GM13976 (cell line): Measurements from ENCODE around the gene AGMO.

Source experiments
- DNase-seq: peaks from one replicate; pipeline ENCODE4 v3.0.0; 2012; ENCODE audit warnings: low spot score
- in situ Hi-C: fragments of 300-500 bp; cut with MboI; formaldehyde crosslinking; loops from one replicate; pipeline ENCODE4 v1.12.0; 2022; ENCODE audit warnings: low sequenced_read_pairs, mixed read lengths, inconsistent platforms; ENCODE audit not compliant: unreplicated experiment
- TF ChIP-seq, protein P1 (sequence below): IDR thresholded peaks from 2 replicates; pipeline ENCODE4 v1.5.1; 2012; ENCODE audit warnings: borderline replicate concordance, mild to moderate bottlenecking; ENCODE audit not compliant: insufficient read depth; ENCODE audit errors: extremely low read depth, missing control alignments, control extremely low read depth

AGMO gene

GRCh38 chr7:15471669-15471950 is 90.2 kb downstream of the AGMO start:
- TF ChIP-seq, protein P1, sequence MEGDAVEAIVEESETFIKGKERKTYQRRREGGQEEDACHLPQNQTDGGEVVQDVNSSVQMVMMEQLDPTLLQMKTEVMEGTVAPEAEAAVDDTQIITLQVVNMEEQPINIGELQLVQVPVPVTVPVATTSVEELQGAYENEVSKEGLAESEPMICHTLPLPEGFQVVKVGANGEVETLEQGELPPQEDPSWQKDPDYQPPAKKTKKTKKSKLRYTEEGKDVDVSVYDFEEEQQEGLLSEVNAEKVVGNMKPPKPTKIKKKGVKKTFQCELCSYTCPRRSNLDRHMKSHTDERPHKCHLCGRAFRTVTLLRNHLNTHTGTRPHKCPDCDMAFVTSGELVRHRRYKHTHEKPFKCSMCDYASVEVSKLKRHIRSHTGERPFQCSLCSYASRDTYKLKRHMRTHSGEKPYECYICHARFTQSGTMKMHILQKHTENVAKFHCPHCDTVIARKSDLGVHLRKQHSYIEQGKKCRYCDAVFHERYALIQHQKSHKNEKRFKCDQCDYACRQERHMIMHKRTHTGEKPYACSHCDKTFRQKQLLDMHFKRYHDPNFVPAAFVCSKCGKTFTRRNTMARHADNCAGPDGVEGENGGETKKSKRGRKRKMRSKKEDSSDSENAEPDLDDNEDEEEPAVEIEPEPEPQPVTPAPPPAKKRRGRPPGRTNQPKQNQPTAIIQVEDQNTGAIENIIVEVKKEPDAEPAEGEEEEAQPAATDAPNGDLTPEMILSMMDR = no peak
- in situ Hi-C loops = no loop called here
- no peak for DNase-seq

DNA sequence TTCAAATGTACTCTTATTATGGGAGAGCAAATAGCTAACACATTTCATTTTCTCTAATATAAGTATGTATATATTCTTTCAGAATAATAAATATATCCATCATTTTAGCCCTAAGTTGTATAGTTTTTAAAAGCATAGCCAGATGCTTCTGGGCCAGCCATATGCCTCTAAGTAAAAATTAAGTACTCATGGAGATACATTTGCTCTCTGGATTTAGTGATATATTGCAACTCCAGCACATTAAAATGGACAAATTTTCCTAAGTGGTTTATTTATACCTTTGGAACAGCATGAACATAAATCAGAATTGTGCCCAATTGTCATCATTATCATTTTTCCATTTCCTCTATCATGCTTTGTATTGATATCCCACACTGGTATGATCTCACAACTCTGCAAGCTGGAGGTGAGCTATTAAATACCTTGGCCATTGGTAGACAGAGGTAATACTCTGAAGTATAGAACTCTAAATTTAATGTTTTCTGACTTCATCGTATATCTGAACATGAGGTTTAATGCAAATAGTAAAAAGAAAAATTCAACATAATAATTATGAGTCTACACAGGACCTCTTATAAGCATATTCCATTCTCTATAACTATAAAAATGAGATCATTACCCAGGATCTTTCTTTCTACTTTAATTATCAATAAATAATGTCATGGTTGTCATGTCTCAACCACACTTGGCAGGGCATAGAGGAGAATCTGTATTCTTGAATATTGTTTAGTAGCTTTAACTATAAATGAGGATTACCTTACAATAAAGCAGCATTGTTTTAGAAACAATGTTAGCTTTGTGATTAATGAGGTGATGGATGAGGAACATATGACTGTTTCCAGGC is 90.8 kb downstream of the AGMO start:
- in situ Hi-C loops = no loop called here
- TF ChIP-seq, protein P1 = no peak
- no peak for DNase-seq

DNA sequence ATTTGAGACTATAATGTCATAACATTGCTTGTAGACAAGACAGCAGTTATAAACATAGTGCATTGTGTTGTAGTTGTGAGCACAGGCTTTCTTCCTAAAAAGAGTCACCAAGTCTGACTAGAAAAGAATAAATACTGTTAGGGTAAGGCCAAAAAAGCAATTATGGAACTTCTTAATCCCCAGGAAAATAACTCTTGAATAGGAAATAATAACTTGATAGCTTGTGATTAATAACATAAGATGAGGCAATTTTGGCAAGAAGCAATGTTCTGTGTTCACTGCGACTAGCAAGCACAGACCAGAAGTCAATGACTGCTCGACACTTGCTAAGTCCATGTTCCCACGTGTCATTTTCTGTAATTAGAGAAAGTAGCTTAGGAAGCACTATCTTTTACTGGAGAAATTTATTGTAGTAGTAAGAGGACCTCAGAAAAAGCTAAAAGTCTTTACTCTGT is 97.1 kb downstream of the AGMO start:
- DNase-seq = no peak
- TF ChIP-seq, protein P1 = no peak
- in situ Hi-C loops = no loop called here

DNA sequence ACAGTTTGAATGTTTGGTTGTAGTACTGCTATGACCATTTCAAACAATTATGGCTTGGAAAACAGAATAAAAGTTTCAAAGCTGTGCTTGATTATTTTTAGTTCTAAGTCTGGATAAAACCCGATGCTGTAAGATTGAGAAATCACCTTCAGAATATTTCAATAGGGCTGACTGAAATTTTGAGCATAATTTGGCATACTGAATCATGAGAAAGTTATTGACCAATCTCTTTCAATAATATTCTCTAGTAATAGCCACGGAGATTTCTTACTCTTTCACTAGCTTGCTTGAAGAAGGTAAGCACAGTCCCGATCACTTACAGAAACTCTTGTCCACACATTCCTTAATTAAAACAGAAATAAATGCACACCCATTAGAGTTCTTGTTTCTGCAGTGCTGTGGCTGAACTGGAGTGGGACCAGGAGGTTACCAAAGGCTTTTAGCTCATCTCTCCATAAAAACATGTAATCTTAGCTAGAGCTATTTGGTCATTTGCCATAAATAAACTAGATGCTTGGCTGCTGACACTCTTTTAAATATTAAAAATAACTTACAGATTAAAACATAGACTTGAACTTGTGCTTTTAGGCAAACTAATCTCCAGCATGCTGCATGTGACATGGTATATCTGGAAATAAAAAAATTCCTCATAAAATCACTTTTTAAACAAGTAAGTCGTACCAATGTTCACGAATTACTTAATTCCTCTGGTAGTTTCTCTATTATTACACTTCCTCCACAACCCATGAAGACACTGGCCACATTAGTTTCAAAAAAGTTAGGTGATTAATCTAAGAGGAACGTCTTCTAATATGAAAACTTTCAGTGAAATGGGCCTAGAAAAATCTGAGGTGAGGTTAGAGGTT is 97.8 kb downstream of the AGMO start:
- TF ChIP-seq, protein P1 = no peak
- DNase-seq = no peak
- in situ Hi-C loops = no loop called here

- TF ChIP-seq, protein P1 = no peak
- in situ Hi-C loops = no loop called here
- no peak for DNase-seq
Observed at GRCh38 chr7:15462721-15463389, 99.0 kb downstream of the AGMO start.

DNA sequence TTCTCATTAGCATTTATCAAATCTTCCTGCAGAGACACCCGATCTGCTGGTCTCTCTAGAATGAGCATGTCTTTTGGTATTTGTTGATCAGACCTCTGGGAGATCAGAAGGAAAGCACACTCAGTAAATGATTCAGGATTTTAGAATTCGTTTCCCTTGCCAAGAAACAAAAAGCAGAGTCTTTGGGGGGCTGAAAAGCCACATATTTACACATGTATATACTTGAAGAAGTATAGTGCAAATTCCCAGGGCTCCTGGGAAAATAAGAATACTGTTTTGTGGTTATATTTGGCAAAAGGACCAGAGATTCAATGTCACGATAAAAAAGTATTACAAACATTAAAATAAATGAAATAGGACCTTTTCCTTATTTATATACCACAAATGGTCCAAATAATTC is 100.2 kb downstream of the AGMO start:
- TF ChIP-seq, protein P1 = no peak

More for the DNA sequence above, 100.2 kb downstream of the AGMO start:
- DNase-seq = no peak
- in situ Hi-C loops = no loop called here
